Measurements from ENCODE around the gene RUSC2.
A peak's percentile ranks its signal among the peaks of the same experiment; 100 is the strongest.
"Not testable (repeated sequence)": the region's sequence is repeated elsewhere in the genome, so short reads cannot be mapped to it uniquely, and the experiment has no call there.

Gene RUSC2

GRCh38 chr9:35489313-35490154 is at the start of gene RUSC2:
Gene RUSC2, plus strand, starts transcription at chr9:35490111. Its CDS starts 56,411 bp downstream, at chr9:35546522.
- DNase-seq = peak; percentile 91

- no peak for DNase-seq
Observed at GRCh38 chr9:35446012-35446411, 43.9 kb upstream of the RUSC2 start.

GRCh38 chr9:35448496-35448895 is 41.4 kb upstream of the RUSC2 start:
- DNase-seq = no peak

GRCh38 chr9:35452481-35452880 is 37.4 kb upstream of the RUSC2 start:
- DNase-seq = peak; percentile 32

- no peak for DNase-seq
Observed at GRCh38 chr9:35453786-35454185, 36.1 kb upstream of the RUSC2 start.

GRCh38 chr9:35464141-35465025 is 25.5 kb upstream of the RUSC2 start:
- DNase-seq = peak; percentile 72

- no peak for DNase-seq
Observed at GRCh38 chr9:35470340-35470739, 19.6 kb upstream of the RUSC2 start.

GRCh38 chr9:35470894-35471293 is 19.0 kb upstream of the RUSC2 start:
- DNase-seq = peak; percentile 96

GRCh38 chr9:35476596-35476995 is 13.3 kb upstream of the RUSC2 start:
- DNase-seq = no peak

GRCh38 chr9:35477211-35477855 is 12.6 kb upstream of the RUSC2 start:
- DNase-seq = peak; percentile 84

- DNase-seq = no peak
Observed at GRCh38 chr9:35478871-35479270, 11.0 kb upstream of the RUSC2 start.

GRCh38 chr9:35481347-35481975 is 8.4 kb upstream of the RUSC2 start:
- DNase-seq = peak; percentile 47

- DNase-seq = no peak
Observed at GRCh38 chr9:35482071-35482470, 7.8 kb upstream of the RUSC2 start.

GRCh38 chr9:35484406-35484805 is 5.5 kb upstream of the RUSC2 start:
- DNase-seq = no peak

- no peak for DNase-seq
Observed at GRCh38 chr9:35487081-35487480, 2.8 kb upstream of the RUSC2 start.

- no peak for DNase-seq
Observed at GRCh38 chr9:35488021-35488420, 1.9 kb upstream of the RUSC2 start.

- no peak for DNase-seq
Observed at GRCh38 chr9:35488566-35489312, 1.2 kb upstream of the RUSC2 start.

GRCh38 chr9:35490155-35490909 is 421 bp downstream of the RUSC2 start:
- no peak for DNase-seq

- peak; percentile 46 for DNase-seq
Observed at GRCh38 chr9:35490910-35491465, 1.1 kb downstream of the RUSC2 start.

- DNase-seq = not testable (repeated sequence)
Observed at GRCh38 chr9:35493119-35493518, 3.2 kb downstream of the RUSC2 start.

- no peak for DNase-seq
Observed at GRCh38 chr9:35495984-35496383, 6.1 kb downstream of the RUSC2 start.
